ENCODE measurements around the gene RRAD. TPM values are rescaled to one million over a fixed set of nuclear protein-coding genes. Genes with fewer than 3 reads are reported as not detected.
"Not testable (repeated sequence)": the region's sequence is repeated elsewhere in the genome, so short reads cannot be mapped to it uniquely, and the experiment has no call there.

Gene RRAD
- total RNA-seq, 1 donor from 2014 or later = 54.2 TPM

DNA sequence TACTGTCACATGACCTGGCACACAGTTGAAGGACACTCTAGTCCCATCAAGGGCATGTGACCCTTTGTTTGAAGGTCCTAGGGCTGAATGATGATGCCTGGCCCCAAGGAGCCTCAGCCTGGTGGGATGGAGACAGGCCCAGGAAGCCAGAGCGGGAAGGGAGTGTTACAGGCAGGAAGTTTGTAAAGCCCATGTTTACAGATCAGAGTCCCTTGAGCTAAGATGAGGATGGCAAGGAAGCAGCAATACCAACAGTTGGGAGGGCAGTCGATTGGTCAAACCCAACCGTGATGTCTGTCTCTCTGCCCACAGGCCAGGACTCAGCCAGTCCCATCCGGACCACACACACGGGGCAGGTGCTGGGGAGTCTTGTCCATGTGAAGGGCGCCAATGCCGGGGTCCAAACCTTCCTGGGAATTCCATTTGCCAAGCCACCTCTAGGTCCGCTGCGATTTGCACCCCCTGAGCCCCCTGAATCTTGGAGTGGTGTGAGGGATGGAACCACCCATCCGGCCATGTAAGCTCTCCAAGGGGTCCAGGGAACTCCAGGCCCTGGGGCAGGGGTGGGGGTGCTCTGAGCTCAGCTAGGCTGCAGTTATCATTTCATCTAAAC, 12.5 kb upstream of the RRAD start:
- peaks cover 36 to 48% of the 10 kb centered on the region in 2 donors for H3K36me3 ChIP-seq
- peaks cover 16 to 21% of the 10 kb centered on the region in 2 donors for H3K4me1 ChIP-seq
- intact Hi-C loops (cut with DNase I) = no loop called here
- no peaks in the 10 kb centered on the region for H3K27me3 ChIP-seq
- no peak overlapping the region for H3K4me3 ChIP-seq
- no peaks in the 10 kb centered on the region for H3K9me3 ChIP-seq
- TF ChIP-seq, protein P1, sequence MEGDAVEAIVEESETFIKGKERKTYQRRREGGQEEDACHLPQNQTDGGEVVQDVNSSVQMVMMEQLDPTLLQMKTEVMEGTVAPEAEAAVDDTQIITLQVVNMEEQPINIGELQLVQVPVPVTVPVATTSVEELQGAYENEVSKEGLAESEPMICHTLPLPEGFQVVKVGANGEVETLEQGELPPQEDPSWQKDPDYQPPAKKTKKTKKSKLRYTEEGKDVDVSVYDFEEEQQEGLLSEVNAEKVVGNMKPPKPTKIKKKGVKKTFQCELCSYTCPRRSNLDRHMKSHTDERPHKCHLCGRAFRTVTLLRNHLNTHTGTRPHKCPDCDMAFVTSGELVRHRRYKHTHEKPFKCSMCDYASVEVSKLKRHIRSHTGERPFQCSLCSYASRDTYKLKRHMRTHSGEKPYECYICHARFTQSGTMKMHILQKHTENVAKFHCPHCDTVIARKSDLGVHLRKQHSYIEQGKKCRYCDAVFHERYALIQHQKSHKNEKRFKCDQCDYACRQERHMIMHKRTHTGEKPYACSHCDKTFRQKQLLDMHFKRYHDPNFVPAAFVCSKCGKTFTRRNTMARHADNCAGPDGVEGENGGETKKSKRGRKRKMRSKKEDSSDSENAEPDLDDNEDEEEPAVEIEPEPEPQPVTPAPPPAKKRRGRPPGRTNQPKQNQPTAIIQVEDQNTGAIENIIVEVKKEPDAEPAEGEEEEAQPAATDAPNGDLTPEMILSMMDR (IDR thresholded peaks at IDR 0.05) = no peak
- no peak for DNase-seq (ENCODE audit: low spot score in 2 of 2)
- no peak overlapping the region for H3K27ac ChIP-seq

DNA sequence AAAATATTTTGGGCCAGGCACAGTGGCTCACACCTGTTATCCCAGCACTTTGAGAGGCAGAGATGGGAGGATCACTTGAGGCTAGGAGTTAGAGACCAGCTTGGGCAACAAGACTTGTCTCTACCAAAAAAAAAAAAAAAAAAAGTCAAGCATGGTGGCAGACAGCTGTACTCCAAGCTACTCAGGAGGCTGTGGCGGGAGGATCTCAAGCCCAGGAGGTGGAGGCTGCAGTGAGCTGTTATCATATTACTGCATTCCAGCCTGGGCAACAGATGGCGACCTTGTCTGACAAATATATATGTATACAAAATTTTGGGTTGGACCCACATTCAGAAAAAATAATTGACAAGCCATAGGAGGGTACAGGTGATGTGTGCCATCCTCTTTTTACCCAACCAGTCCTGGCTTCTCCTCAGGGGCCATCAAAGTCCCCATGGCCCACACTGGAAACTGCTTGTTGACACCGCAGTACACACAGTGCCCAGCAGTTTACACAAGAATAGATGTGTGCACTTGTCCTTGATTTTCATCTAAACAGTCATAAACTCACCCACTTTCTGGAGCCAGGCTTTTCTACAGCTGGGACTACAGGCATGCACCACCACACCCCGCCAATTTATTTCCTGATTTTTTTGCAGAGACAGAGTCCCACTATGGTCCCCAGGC, 11.7 kb upstream of the RRAD start:
- DNase-seq (ENCODE audit: low spot score in 2 of 2) = no peak
- intact Hi-C loops (cut with DNase I) = no loop called here
- peaks cover 17 to 24% of the 10 kb centered on the region in 2 donors for H3K4me1 ChIP-seq
- peaks cover 28 to 39% of the 10 kb centered on the region in 2 donors for H3K36me3 ChIP-seq
- no peaks in the 10 kb centered on the region for H3K9me3 ChIP-seq
- TF ChIP-seq, protein P1 (IDR thresholded peaks at IDR 0.05) = no peak
- H3K4me3 ChIP-seq = no peak overlapping the region
- H3K27me3 ChIP-seq = no peaks in the 10 kb centered on the region
- H3K27ac ChIP-seq = no peak overlapping the region

DNA sequence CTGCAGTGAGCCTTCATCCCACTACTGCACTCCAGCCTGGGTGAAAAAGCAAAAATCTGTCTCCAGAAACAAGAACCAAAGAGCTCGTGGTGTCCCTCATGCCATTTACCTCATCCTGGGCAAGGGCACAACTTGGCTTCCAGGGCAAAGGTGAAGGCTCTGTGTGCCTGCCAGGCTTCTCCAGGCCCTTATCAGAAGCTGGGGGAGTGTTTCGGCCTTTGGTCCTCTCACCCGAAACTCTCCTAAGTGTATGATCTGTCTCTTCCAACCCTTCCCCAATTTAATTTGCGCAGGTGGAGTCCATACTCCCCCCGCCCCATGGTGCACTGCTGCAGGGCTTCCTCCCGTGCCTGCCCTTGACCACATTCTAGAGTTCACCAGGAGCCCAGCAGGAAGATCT, 11.1 kb upstream of the RRAD start:
- no peaks in the 10 kb centered on the region for H3K9me3 ChIP-seq
- H3K36me3 ChIP-seq = peaks cover 23 to 35% of the 10 kb centered on the region in 2 donors
- peaks cover 17 to 24% of the 10 kb centered on the region in 2 donors for H3K4me1 ChIP-seq
- H3K27ac ChIP-seq = no peak overlapping the region
- TF ChIP-seq, protein P1 (IDR thresholded peaks at IDR 0.05) = no peak
- no peaks in the 10 kb centered on the region for H3K27me3 ChIP-seq
- H3K4me3 ChIP-seq = peak overlapping the region in 1 of 2 donors; percentile 94
- intact Hi-C loops (cut with DNase I) = no loop called here
- DNase-seq (ENCODE audit: low spot score in 2 of 2) = no peak

DNA sequence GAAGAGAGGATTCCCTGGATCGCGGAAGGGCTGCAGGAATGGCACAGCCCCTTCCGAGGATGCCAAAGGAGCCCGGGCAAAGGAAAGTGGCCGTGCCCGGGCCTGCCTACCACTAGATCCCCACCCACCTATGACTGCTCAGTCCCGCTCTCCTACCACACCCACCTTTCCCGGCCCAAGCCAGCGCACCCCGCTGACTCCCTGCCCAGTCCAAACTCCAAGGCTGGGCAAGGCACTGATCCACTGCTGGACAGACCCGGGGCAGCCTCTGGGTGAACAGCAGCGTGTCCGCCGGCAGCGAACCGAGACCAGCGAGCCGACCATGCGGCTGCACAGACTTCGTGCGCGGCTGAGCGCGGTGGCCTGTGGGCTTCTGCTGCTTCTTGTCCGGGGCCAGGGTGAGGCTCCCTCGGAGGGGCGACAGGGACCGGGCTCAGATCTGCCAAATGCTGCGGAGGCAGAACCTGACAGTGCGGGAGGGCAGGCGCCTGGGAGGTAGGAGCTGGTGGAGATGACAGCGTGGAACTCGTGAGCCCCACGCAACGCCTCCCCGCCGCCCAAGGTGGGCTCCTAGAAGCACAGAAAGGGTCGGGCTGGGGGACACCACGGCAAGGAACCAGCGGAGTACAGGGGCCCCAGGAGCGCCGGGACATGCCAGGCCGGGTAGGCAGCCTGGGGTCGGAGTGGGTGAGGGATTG, 10.1 kb upstream of the RRAD start, which contains the start of gene CES2:
Gene CES2 (plus strand): TSS at position 203 of the 698 bp plus-strand sequence. CDS start 120 bp downstream, at position 323.
- Histone ChIP-seq H3K4me1 (peaks cover 17 to 24% of the 10 kb centered on the region in 2 donors), H3K36me3 (peaks cover 13 to 29% of the 10 kb centered on the region in 2 donors), H3K27me3 (no peaks in the 10 kb centered on the region), H3K9me3 (no peaks in the 10 kb centered on the region), H3K4me3 (peak within 1 kb of the TSS; percentile 87 to 94), H3K27ac (peak within 1 kb of the TSS; percentile 90 to 95)
- DNase-seq (ENCODE audit: low spot score in 2 of 2) = peak in 1 of 2 donors; percentile 85
- intact Hi-C loops (cut with DNase I) = no loop called here
- TF ChIP-seq, protein P1 (IDR thresholded peaks at IDR 0.05) = no peak

DNA sequence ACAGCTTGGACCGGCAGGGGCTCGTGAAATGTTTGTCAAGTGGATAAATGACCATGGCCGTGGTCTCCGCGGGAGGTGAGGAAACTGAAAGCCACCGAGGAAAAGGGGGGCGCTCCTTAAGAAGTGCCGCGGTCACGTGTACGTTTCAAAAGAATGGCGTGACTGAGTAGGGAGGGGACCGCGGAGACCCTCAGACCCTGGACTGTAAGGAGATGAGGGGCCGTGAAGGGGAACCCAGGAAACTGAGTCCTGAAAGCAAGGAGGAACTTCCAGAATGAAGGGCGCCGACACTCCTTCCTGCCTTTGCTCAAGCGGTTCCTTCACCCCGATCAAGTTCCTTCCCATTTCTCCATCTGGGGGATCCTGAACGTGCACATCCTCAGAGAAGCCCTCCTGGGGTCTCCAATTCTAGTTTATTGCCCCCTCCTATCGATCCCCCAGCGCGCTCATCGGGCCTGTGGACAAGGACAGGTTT, 9.5 kb upstream of the RRAD start:
- H3K27me3 ChIP-seq; H3K9me3 ChIP-seq; DNase-seq (ENCODE audit: low spot score in 2 of 2): not testable (repeated sequence)
- Histone ChIP-seq H3K4me1 (peaks cover 17 to 24% of the 10 kb centered on the region in 2 donors), H3K36me3 (peaks cover 7 to 23% of the 10 kb centered on the region in 2 donors), H3K4me3 (peak overlapping the region; percentile 87 to 94), H3K27ac (peak overlapping the region; percentile 90 to 95)
- intact Hi-C loops (cut with DNase I) = loop anchor here (1.0 kb wide), 1 partner anchor 10 kb away; the partner anchor contains the start of gene RRAD

Measured in ascending aorta (tissue), 2 donors.